ENCODE results near the gene RBM11. TPM values are rescaled to one million over a fixed set of nuclear protein-coding genes. Genes with fewer than 3 reads are reported as not detected.

RBM11 gene
- total and polyA plus RNA-seq, 2 of the 8 experiments (the other 6 are each of a cell fraction or from before 2014, with no cell fraction given), result 3.9 to 10.1 TPM

DNA sequence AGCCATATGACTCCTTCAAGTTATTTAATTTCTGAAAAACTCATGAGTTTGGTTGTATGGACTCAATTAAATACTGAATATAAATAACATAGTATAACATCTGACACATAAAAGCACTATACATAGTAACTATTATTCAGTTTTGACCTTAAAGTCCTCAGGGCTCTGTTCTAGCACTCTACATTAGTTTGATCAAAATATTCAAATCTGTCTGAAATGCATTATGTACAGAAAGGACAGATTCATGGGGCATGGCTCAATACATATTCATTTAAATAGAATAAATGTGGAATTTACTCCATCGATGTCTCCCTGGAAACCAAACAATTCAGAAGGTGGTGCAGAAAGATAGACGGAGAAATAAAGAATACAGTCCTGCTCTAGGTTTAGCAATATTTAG, 49.1 kb downstream of the RBM11 start:
- TF ChIP-seq SP4 (IDR thresholded peaks at IDR 0.05; ENCODE audit: low read length), result no peak
- no peak for TF ChIP-seq TCF12 (IDR thresholded peaks at IDR 0.05; ENCODE audit: low read depth, low read length)
- no peak for TF ChIP-seq POLR2A (IDR thresholded peaks at IDR 0.05; ENCODE audit: control extremely low read depth in 1 of 2, low read depth in 2 of 2, low read length in 2 of 2)
- TF ChIP-seq HDAC2 (IDR thresholded peaks at IDR 0.05; ENCODE audit: borderline replicate concordance in 1 of 2, low read depth in 2 of 2, low read length in 2 of 2), result no peak
- no peak for TF ChIP-seq BCL11A (IDR thresholded peaks at IDR 0.05; ENCODE audit: low read depth in 2 of 2, low read length in 2 of 2)
- no peak overlapping the region for H3K4me3 ChIP-seq (ENCODE audit: extremely low read depth in 1 of 4, insufficient read depth in 2 of 4, low read depth in 3 of 4, low read length in 4 of 4)
- H2BK12ac ChIP-seq (ENCODE audit: low read depth, low read length), result no peak overlapping the region
- no peak overlapping the region for H3K4me2 ChIP-seq (ENCODE audit: insufficient read depth in 1 of 2, low read depth in 2 of 2, low read length in 2 of 2)
- no peaks in the 10 kb centered on the region for H3K23me2 ChIP-seq (ENCODE audit: low read depth, low read length)
- H3K36me3 ChIP-seq (ENCODE audit: control insufficient read depth in 2 of 4, insufficient read depth in 4 of 4, low read length in 3 of 4), result no peaks in the 10 kb centered on the region
- H3K79me2 ChIP-seq (ENCODE audit: control insufficient read depth in 1 of 2, insufficient read depth in 2 of 2, low read length in 2 of 2), result no peaks in the 10 kb centered on the region
- no peak overlapping the region for H3K4ac ChIP-seq (replicated peaks; ENCODE audit: insufficient read length, low read depth, low read length)
- no peak overlapping the region for H2AK5ac ChIP-seq (ENCODE audit: low read depth, low read length)
- no peaks in the 10 kb centered on the region for H3K4me1 ChIP-seq (replicated peaks in 1 of 4; ENCODE audit: control insufficient read depth in 3 of 4, insufficient read depth in 4 of 4, low read length in 3 of 4)
- H2BK15ac ChIP-seq (ENCODE audit: low read length), result no peak overlapping the region
- H3K9ac ChIP-seq (replicated peaks in 1 of 4; ENCODE audit: extremely low read depth in 1 of 4, low read depth in 3 of 4, low read length in 3 of 4), result no peak overlapping the region
- H3K9me3 ChIP-seq (ENCODE audit: insufficient read depth in 2 of 2, low read depth in 1 of 2, low read length in 1 of 2), result no peaks in the 10 kb centered on the region
- H4K8ac ChIP-seq (ENCODE audit: extremely low read depth, insufficient read depth, low read length), result no peak overlapping the region
- H2AFZ ChIP-seq (ENCODE audit: low read length), result no peak overlapping the region
- no peak overlapping the region for H3K18ac ChIP-seq (ENCODE audit: extremely low read depth, low read length)
- H3K79me1 ChIP-seq (ENCODE audit: low read depth, low read length), result no peaks in the 10 kb centered on the region
- no peak for FAIRE-seq
- no peak overlapping the region for H3K14ac ChIP-seq (ENCODE audit: insufficient read length)
- H4K91ac ChIP-seq (replicated peaks; ENCODE audit: insufficient read length, low read length), result no peak overlapping the region
- H3K27ac ChIP-seq (ENCODE audit: low read depth, low read length), result no peak overlapping the region
- no peak overlapping the region for H2BK120ac ChIP-seq (replicated peaks; ENCODE audit: low read depth, low read length)
- DNase-seq (ENCODE audit: low read depth in 1 of 2, low spot score in 2 of 2), result no peak
- CTCF ChIA-PET (ENCODE audit: partially characterized antibody), result no interaction called here
- no peak overlapping the region for H2BK5ac ChIP-seq (ENCODE audit: low read depth, low read length)
- 90% methylated on average over 2 of the region's 2 CpGs; no CpG with 5 or more reads in 1 of the 2 experiments for WGBS, 2 experiments (ENCODE audit: extremely low coverage in 1 of 2, insufficient coverage in 1 of 2, insufficient read length in 1 of 2, insufficient replicate concordance in 2 of 2, low coverage in 1 of 2, low lambda C conversion rate in 2 of 2, missing lambda C conversion rate in 1 of 2)
- no peak overlapping the region for H3K56ac ChIP-seq (replicated peaks; ENCODE audit: insufficient read length, low read depth, low read length)
- H3K23ac ChIP-seq (ENCODE audit: insufficient read length), result no peak overlapping the region
- H4K20me1 ChIP-seq (replicated peaks in 1 of 2; ENCODE audit: control insufficient read depth in 1 of 2, insufficient read depth in 2 of 2, low read length in 2 of 2), result no peaks in the 10 kb centered on the region
- no peaks in the 10 kb centered on the region for H3K27me3 ChIP-seq (replicated peaks in 1 of 4; ENCODE audit: control insufficient read depth in 3 of 4, extremely low read depth in 1 of 4, insufficient read depth in 3 of 4, low read length in 3 of 4)
- H2BK20ac ChIP-seq (ENCODE audit: low read length), result no peak overlapping the region
- POLR2A ChIA-PET (ENCODE audit: partially characterized antibody), result no interaction called here
- no peak overlapping the region for H4K5ac ChIP-seq (ENCODE audit: insufficient read length, low read depth, low read length)
